Measurements from ENCODE around the gene JMJD7. TPM values are rescaled to one million over a fixed set of nuclear protein-coding genes. Genes with fewer than 3 reads are reported as not detected.

The JMJD7 gene
- total RNA-seq, 6 donors from 2014 or later: 14.4 to 41.5 (median 31.2) TPM

- Histone ChIP-seq H3K27me3 (no peaks in the 10 kb centered on the region), H3K36me3 (peaks cover under 1 to 56% (median 35%) of the 10 kb centered on the region in 4 donors), H3K27ac (peak overlapping the region in 2 of 4 donors; percentile 38 to 69), H3K4me1 (peaks cover 0 to 37% (median 17%) of the 10 kb centered on the region in 4 donors), H3K9me3 (no peaks in the 10 kb centered on the region), H3K4me3 (no peak overlapping the region)
- DNase-seq (peak in 1 of 2 donors; percentile 57), ATAC-seq (ENCODE audit: low FRiP score in 2 of 2) (no peak)
- TF ChIP-seq POLR2A (IDR thresholded peaks at IDR 0.05) (no peak), EP300 (IDR thresholded peaks at IDR 0.05) (no peak), CTCF (IDR thresholded peaks at IDR 0.05) (no peak), POLR2AphosphoS5 (IDR thresholded peaks at IDR 0.05) (no peak)
- 91 to 95% methylated on average over 13 to 15 of the region's 16 CpGs for WGBS, 2 donors
Observed at GRCh38 chr15:41839781-41840491, 12.0 kb downstream of the JMJD7 start.

GRCh38 chr15:41840673-41841072 is 12.8 kb downstream of the JMJD7 start:
- peaks cover 0 to 37% (median 17%) of the 10 kb centered on the region in 4 donors for H3K4me1 ChIP-seq
- H3K36me3 ChIP-seq: peaks cover 4 to 62% (median 38%) of the 10 kb centered on the region in 4 donors
- WGBS, 2 donors: 86 to 94% methylated on average over 15 of the region's 15 CpGs
- no peak for TF ChIP-seq POLR2AphosphoS5 (IDR thresholded peaks at IDR 0.05)
- no peak for TF ChIP-seq POLR2A (IDR thresholded peaks at IDR 0.05)
- no peak for TF ChIP-seq EP300 (IDR thresholded peaks at IDR 0.05)
- TF ChIP-seq CTCF (IDR thresholded peaks at IDR 0.05): no peak
- DNase-seq: peak in 1 of 2 donors; percentile 45
- no peak overlapping the region for H3K4me3 ChIP-seq
- no peak overlapping the region for H3K27ac ChIP-seq
- ATAC-seq (ENCODE audit: low FRiP score in 2 of 2): no peak
- H3K9me3 ChIP-seq: no peaks in the 10 kb centered on the region
- no peaks in the 10 kb centered on the region for H3K27me3 ChIP-seq

- no peak overlapping the region for H3K27ac ChIP-seq
- H3K9me3 ChIP-seq: no peaks in the 10 kb centered on the region
- H3K4me3 ChIP-seq: no peak overlapping the region
- no peak for TF ChIP-seq EP300 (IDR thresholded peaks at IDR 0.05)
- no peak for TF ChIP-seq CTCF (IDR thresholded peaks at IDR 0.05)
- no peak for TF ChIP-seq POLR2A (IDR thresholded peaks at IDR 0.05)
- TF ChIP-seq POLR2AphosphoS5 (IDR thresholded peaks at IDR 0.05): no peak
- DNase-seq: peak in 1 of 2 donors; percentile 56
- ATAC-seq (ENCODE audit: low FRiP score in 2 of 2): no peak
- WGBS, 2 donors: 95 to 100% methylated on average over 2 to 10 of the region's 10 CpGs
- H3K27me3 ChIP-seq: no peaks in the 10 kb centered on the region
- peaks cover 0 to 33% (median 17%) of the 10 kb centered on the region in 4 donors for H3K4me1 ChIP-seq
- H3K36me3 ChIP-seq: peaks cover 4 to 64% (median 42%) of the 10 kb centered on the region in 4 donors
Observed at GRCh38 chr15:41841131-41841530, 13.2 kb downstream of the JMJD7 start.

GRCh38 chr15:41842229-41842628 is 14.3 kb downstream of the JMJD7 start:
- ATAC-seq (ENCODE audit: low FRiP score in 2 of 2): no peak
- TF ChIP-seq POLR2AphosphoS5 (IDR thresholded peaks at IDR 0.05) (no peak), CTCF (IDR thresholded peaks at IDR 0.05) (no peak), POLR2A (IDR thresholded peaks at IDR 0.05) (no peak), EP300 (IDR thresholded peaks at IDR 0.05) (no peak)
- peaks cover 4 to 71% (median 47%) of the 10 kb centered on the region in 4 donors for H3K36me3 ChIP-seq

More at GRCh38 chr15:41842229-41842628, 14.3 kb downstream of the JMJD7 start:
- WGBS, 2 donors: 72 to 73% methylated on average over 12 of the region's 12 CpGs
- DNase-seq: peak in 1 of 2 donors; percentile 77
- H3K27ac ChIP-seq: no peak overlapping the region
- H3K9me3 ChIP-seq: no peaks in the 10 kb centered on the region
- no peaks in the 10 kb centered on the region for H3K27me3 ChIP-seq
- H3K4me3 ChIP-seq: no peak overlapping the region
- peaks cover 0 to 23% (median 14%) of the 10 kb centered on the region in 4 donors for H3K4me1 ChIP-seq
